ENCODE measurements around the gene RPP25L. TPM values are rescaled to one million over a fixed set of nuclear protein-coding genes. Genes with fewer than 3 reads are reported as not detected.

Gene RPP25L
- polyA plus RNA-seq, 1 donor from 2014 or later = 31.4 TPM

DNA sequence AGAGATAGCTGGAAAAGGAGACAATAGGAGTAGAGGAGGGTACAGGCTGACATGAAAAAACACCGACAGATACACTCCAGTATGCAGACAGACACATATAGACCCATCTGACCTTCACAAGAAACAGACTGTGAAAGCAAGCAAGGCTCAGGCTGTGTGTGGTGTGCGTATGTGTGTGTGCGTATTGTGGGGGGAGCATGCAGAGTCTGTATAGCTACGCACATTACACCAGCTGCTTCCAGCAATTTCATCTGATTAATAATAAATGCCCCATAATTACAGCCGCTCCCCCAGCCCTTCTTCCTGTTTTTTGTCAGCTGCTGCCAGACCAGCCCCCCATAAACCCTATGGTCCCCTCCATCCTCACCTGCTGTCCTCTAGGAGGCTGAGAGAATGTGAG is 29.1 kb downstream of the RPP25L start:
- Histone ChIP-seq H3K9ac (ENCODE audit: low read length) (no peak overlapping the region), H2AFZ (ENCODE audit: low read depth, low read length) (no peak overlapping the region), H3K27ac (ENCODE audit: low read length) (no peak overlapping the region), H4K20me1 (ENCODE audit: insufficient read depth) (peaks cover 5% of the 10 kb centered on the region), H3K79me2 (replicated peaks; ENCODE audit: insufficient read depth, low read length) (peaks cover 56% of the 10 kb centered on the region), H3K4me2 (ENCODE audit: low read length) (no peak overlapping the region), H3K4me3 (ENCODE audit: low read length) (peak overlapping the region; percentile 5), H3K27me3 (ENCODE audit: insufficient read depth, low read depth, low read length) (no peaks in the 10 kb centered on the region), H3K9me2 (ENCODE audit: insufficient read depth, low read length) (no peaks in the 10 kb centered on the region), H3F3A (ENCODE audit: insufficient read depth, low read length, poor library complexity, severe bottlenecking) (peaks cover 5% of the 10 kb centered on the region), H3K36me3 (ENCODE audit: insufficient read depth, low read length) (no peaks in the 10 kb centered on the region), H3K9me3 (ENCODE audit: low read length) (no peaks in the 10 kb centered on the region)
- no peak for TF ChIP-seq EP300 (conservative IDR thresholded peaks at IDR 0.05; ENCODE audit: poor library complexity, severe bottlenecking)
- no peak for TF ChIP-seq EZH2 (IDR thresholded peaks at IDR 0.05; ENCODE audit: borderline replicate concordance, insufficient read depth, low read length, poor library complexity, severe bottlenecking)
- no peak for TF ChIP-seq POLR2AphosphoS5 (IDR thresholded peaks at IDR 0.05)
- no peak for TF ChIP-seq RAD21 (conservative IDR thresholded peaks at IDR 0.05)
- TF ChIP-seq, protein P1, sequence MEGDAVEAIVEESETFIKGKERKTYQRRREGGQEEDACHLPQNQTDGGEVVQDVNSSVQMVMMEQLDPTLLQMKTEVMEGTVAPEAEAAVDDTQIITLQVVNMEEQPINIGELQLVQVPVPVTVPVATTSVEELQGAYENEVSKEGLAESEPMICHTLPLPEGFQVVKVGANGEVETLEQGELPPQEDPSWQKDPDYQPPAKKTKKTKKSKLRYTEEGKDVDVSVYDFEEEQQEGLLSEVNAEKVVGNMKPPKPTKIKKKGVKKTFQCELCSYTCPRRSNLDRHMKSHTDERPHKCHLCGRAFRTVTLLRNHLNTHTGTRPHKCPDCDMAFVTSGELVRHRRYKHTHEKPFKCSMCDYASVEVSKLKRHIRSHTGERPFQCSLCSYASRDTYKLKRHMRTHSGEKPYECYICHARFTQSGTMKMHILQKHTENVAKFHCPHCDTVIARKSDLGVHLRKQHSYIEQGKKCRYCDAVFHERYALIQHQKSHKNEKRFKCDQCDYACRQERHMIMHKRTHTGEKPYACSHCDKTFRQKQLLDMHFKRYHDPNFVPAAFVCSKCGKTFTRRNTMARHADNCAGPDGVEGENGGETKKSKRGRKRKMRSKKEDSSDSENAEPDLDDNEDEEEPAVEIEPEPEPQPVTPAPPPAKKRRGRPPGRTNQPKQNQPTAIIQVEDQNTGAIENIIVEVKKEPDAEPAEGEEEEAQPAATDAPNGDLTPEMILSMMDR (IDR thresholded peaks at IDR 0.05; ENCODE audit: poor library complexity, severe bottlenecking) = no peak
- TF ChIP-seq SMC3 (conservative IDR thresholded peaks at IDR 0.05; ENCODE audit: poor library complexity) = no peak
- TF ChIP-seq, protein P2, sequence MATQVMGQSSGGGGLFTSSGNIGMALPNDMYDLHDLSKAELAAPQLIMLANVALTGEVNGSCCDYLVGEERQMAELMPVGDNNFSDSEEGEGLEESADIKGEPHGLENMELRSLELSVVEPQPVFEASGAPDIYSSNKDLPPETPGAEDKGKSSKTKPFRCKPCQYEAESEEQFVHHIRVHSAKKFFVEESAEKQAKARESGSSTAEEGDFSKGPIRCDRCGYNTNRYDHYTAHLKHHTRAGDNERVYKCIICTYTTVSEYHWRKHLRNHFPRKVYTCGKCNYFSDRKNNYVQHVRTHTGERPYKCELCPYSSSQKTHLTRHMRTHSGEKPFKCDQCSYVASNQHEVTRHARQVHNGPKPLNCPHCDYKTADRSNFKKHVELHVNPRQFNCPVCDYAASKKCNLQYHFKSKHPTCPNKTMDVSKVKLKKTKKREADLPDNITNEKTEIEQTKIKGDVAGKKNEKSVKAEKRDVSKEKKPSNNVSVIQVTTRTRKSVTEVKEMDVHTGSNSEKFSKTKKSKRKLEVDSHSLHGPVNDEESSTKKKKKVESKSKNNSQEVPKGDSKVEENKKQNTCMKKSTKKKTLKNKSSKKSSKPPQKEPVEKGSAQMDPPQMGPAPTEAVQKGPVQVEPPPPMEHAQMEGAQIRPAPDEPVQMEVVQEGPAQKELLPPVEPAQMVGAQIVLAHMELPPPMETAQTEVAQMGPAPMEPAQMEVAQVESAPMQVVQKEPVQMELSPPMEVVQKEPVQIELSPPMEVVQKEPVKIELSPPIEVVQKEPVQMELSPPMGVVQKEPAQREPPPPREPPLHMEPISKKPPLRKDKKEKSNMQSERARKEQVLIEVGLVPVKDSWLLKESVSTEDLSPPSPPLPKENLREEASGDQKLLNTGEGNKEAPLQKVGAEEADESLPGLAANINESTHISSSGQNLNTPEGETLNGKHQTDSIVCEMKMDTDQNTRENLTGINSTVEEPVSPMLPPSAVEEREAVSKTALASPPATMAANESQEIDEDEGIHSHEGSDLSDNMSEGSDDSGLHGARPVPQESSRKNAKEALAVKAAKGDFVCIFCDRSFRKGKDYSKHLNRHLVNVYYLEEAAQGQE (IDR thresholded peaks at IDR 0.05; ENCODE audit: borderline replicate concordance) = no peak
- no peak for TF ChIP-seq TAF1 (IDR thresholded peaks at IDR 0.05; ENCODE audit: low read depth)
- no peak for TF ChIP-seq MXI1 (conservative IDR thresholded peaks at IDR 0.05; ENCODE audit: poor library complexity, severe bottlenecking)

DNA sequence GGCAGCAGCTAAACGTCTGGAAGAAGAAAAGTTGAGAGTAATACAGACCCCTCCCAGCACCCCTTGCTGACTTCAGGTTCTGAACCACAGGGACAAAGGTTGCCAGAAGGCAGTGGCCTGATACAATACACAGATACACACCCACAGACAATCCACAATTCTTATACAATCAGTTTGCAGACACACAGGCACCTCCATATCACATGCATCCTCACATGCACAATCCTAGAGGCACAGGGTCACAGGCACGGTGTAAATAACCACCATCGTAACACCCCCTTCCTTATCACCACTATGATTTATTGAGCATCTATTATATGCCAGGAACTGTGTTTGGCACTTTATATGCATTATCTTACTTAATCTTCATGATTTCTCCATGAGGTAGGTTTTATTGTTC is 30.6 kb downstream of the RPP25L start:
- Histone ChIP-seq H3K9me3 (ENCODE audit: low read length) (no peaks in the 10 kb centered on the region), H3K36me3 (ENCODE audit: insufficient read depth, low read length) (no peaks in the 10 kb centered on the region), H3K27me3 (ENCODE audit: insufficient read depth, low read depth, low read length) (no peaks in the 10 kb centered on the region), H3K27ac (ENCODE audit: low read length) (no peak overlapping the region), H3K4me2 (ENCODE audit: low read length) (no peak overlapping the region), H4K20me1 (ENCODE audit: insufficient read depth) (peaks cover 3% of the 10 kb centered on the region), H3K79me2 (replicated peaks; ENCODE audit: insufficient read depth, low read length) (peaks cover 41% of the 10 kb centered on the region), H2AFZ (ENCODE audit: low read depth, low read length) (no peak overlapping the region), H3F3A (ENCODE audit: insufficient read depth, low read length, poor library complexity, severe bottlenecking) (peaks cover 5% of the 10 kb centered on the region), H3K4me3 (ENCODE audit: low read length) (no peak overlapping the region), H3K9ac (ENCODE audit: low read length) (no peak overlapping the region), H3K9me2 (ENCODE audit: insufficient read depth, low read length) (no peaks in the 10 kb centered on the region)
- no peak for TF ChIP-seq RAD21 (conservative IDR thresholded peaks at IDR 0.05)

DNA sequence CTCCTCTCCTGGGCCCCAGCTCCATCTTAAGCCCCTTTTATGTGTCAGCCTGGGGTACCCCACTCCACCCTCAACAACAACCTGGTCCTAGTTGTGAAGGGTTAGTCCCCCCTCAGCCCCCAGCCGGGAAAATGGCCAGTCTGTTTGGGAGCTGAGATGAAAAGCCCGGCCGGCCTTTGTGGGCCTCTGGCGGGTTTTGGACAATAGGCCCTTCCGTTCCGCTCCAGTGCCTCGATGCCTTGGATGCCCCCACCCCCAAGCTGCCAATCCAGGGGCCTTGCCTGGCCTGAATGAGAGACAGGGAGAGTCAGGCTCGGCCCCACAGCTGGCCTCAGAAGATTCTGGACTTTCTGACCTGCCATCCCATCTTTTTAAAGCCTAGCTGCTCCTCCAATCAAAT is 31.5 kb downstream of the RPP25L start:
- Histone ChIP-seq H3K79me2 (replicated peaks; ENCODE audit: insufficient read depth, low read length) (peaks cover 31% of the 10 kb centered on the region), H3K27ac (ENCODE audit: low read length) (no peak overlapping the region), H3K4me3 (ENCODE audit: low read length) (no peak overlapping the region), H3K36me3 (ENCODE audit: insufficient read depth, low read length) (no peaks in the 10 kb centered on the region), H3K9me2 (ENCODE audit: insufficient read depth, low read length) (no peaks in the 10 kb centered on the region), H3K9ac (ENCODE audit: low read length) (no peak overlapping the region), H3K27me3 (ENCODE audit: insufficient read depth, low read depth, low read length) (no peaks in the 10 kb centered on the region), H3K9me3 (ENCODE audit: low read length) (no peaks in the 10 kb centered on the region), H3F3A (ENCODE audit: insufficient read depth, low read length, poor library complexity, severe bottlenecking) (peaks cover 5% of the 10 kb centered on the region), H2AFZ (ENCODE audit: low read depth, low read length) (no peak overlapping the region), H3K4me2 (ENCODE audit: low read length) (no peak overlapping the region), H4K20me1 (ENCODE audit: insufficient read depth) (peaks cover 3% of the 10 kb centered on the region)
- no peak for TF ChIP-seq EP300 (conservative IDR thresholded peaks at IDR 0.05; ENCODE audit: poor library complexity, severe bottlenecking)
- TF ChIP-seq RAD21 (conservative IDR thresholded peaks at IDR 0.05) = no peak
- TF ChIP-seq, protein P1 (IDR thresholded peaks at IDR 0.05; ENCODE audit: poor library complexity, severe bottlenecking) = no peak
- TF ChIP-seq, protein P2 (IDR thresholded peaks at IDR 0.05; ENCODE audit: borderline replicate concordance) = no peak
- TF ChIP-seq EZH2 (IDR thresholded peaks at IDR 0.05; ENCODE audit: borderline replicate concordance, insufficient read depth, low read length, poor library complexity, severe bottlenecking) = no peak
- TF ChIP-seq TAF1 (IDR thresholded peaks at IDR 0.05; ENCODE audit: low read depth) = no peak
- TF ChIP-seq SMC3 (conservative IDR thresholded peaks at IDR 0.05; ENCODE audit: poor library complexity) = no peak
- TF ChIP-seq MXI1 (conservative IDR thresholded peaks at IDR 0.05; ENCODE audit: poor library complexity, severe bottlenecking) = no peak
- TF ChIP-seq POLR2AphosphoS5 (IDR thresholded peaks at IDR 0.05) = no peak
